Measurements from ENCODE around the gene MORN1. TPM values are rescaled to one million over a fixed set of nuclear protein-coding genes. Genes with fewer than 3 reads are reported as not detected.
"Not testable (repeated sequence)": the region's sequence is repeated elsewhere in the genome, so short reads cannot be mapped to it uniquely, and the experiment has no call there.

MORN1 gene
- total and polyA plus RNA-seq, 2 donors (not counting 3 experiments of a cell fraction or from before 2014, with no cell fraction given) = 4.3 to 6.4 TPM

DNA sequence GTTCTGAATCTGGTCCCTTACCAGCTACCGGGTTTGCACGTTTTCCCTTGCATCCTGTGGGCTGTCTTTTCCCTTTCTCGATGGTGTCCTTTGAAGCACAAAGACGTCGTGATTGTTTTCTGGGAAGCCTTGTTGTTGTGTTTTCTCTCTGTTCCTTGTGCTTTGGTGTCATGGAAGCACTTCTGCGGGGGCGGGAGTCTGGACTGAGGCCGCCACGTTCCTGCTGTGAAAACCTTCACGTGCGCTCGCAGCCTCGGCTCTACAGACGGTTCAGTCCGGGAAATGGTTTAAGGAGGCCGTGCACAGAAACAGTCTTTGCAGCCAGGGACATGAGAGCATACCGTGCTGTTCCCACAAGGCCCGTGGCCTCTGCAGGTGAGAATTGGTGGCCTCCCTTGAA, 94.7 kb downstream of the MORN1 start:
- H3K27ac ChIP-seq (ENCODE audit: insufficient read depth, low read depth, low read length) = no peak overlapping the region
- no peak overlapping the region for H3K4me3 ChIP-seq (replicated peaks in 1 of 3; ENCODE audit: insufficient read depth in 1 of 3, low read depth in 1 of 3, low read length in 3 of 3)
- intact Hi-C loops (cut with micrococcal nuclease) (no loop called here), dilution Hi-C loops (cut with MboI; ENCODE audit: extremely low pct_ligation_motif_present, low sequenced_read_pairs) (no loop called here)
- POLR2A ChIA-PET = no interaction called here
- no peaks in the 10 kb centered on the region for H3K36me3 ChIP-seq (ENCODE audit: control insufficient read depth in 2 of 2, extremely low read depth in 1 of 2, insufficient read depth in 2 of 2, low read length in 2 of 2)
- H3K9ac ChIP-seq (replicated peaks; ENCODE audit: extremely low read depth, insufficient read depth, low read length) = no peak overlapping the region
- H3K4me2 ChIP-seq (ENCODE audit: insufficient read depth, low read length) = no peak overlapping the region
- no peaks in the 10 kb centered on the region for H3K27me3 ChIP-seq (ENCODE audit: control insufficient read depth in 2 of 2, insufficient read depth in 2 of 2, low read length in 2 of 2)
- FAIRE-seq (no peak), DNase-seq (ENCODE audit: low read depth, low spot score) (no peak)
- BruUV-seq (replicated peaks) = no TSS peak
- no peaks in the 10 kb centered on the region for H3K9me3 ChIP-seq (replicated peaks; ENCODE audit: control insufficient read depth, insufficient read depth, low read length)
- peaks cover 38% of the 10 kb centered on the region for H3K4me1 ChIP-seq (ENCODE audit: control insufficient read depth, extremely low read depth, insufficient read depth, low read length)
- H3K9me1 ChIP-seq (replicated peaks; ENCODE audit: control insufficient read depth, extremely low read depth, insufficient read depth, low read length) = no peaks in the 10 kb centered on the region
- no peak overlapping the region for H2AFZ ChIP-seq (ENCODE audit: low read depth, low read length)
- H3K79me2 ChIP-seq (ENCODE audit: control insufficient read depth, insufficient read depth, low read length) = peaks cover 97% of the 10 kb centered on the region
- CTCF ChIA-PET = no interaction called here
- no peaks in the 10 kb centered on the region for H4K20me1 ChIP-seq (replicated peaks; ENCODE audit: control insufficient read depth, extremely low read depth, insufficient read depth, low read length)
- no peak for TF ChIP-seq EZH2 (IDR thresholded peaks at IDR 0.05; ENCODE audit: borderline replicate concordance, low read depth, low read length, severe bottlenecking)
- no peak for TF ChIP-seq FOS (IDR thresholded peaks at IDR 0.05; ENCODE audit: borderline replicate concordance, insufficient read depth, low read length)

DNA sequence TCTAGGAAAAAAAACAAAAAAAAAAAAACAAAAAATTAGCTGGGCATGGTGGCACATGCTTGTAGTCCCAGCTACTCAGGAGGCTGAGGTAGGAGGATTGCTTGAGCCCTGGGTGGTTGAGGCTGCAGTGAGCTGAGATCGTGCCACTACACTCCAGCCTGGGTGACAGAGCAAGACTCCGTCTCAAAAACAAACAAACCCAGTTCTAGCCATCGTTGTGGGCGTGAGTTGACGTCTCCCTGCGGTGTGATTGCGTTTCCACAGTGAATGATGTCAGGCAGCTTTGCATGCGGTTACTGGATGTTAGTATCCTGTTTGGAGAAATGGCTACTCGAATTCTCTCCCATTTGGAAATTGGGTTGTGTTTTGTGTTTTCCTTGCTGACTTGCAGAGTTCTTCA, 95.1 kb downstream of the MORN1 start:
- H3K4me2 ChIP-seq (ENCODE audit: insufficient read depth, low read length); DNase-seq (ENCODE audit: low read depth, low spot score); H3K27me3 ChIP-seq (ENCODE audit: control insufficient read depth in 2 of 2, insufficient read depth in 2 of 2, low read length in 2 of 2); POLR2A ChIA-PET; H3K36me3 ChIP-seq (ENCODE audit: control insufficient read depth in 2 of 2, extremely low read depth in 1 of 2, insufficient read depth in 2 of 2, low read length in 2 of 2); FAIRE-seq; H3K9me3 ChIP-seq (replicated peaks; ENCODE audit: control insufficient read depth, insufficient read depth, low read length); CTCF ChIA-PET; H3K9me1 ChIP-seq (replicated peaks; ENCODE audit: control insufficient read depth, extremely low read depth, insufficient read depth, low read length); H3K9ac ChIP-seq (replicated peaks; ENCODE audit: extremely low read depth, insufficient read depth, low read length); H4K20me1 ChIP-seq (replicated peaks; ENCODE audit: control insufficient read depth, extremely low read depth, insufficient read depth, low read length); H3K27ac ChIP-seq (ENCODE audit: insufficient read depth, low read depth, low read length); intact Hi-C loops (cut with micrococcal nuclease); BruUV-seq (replicated peaks); dilution Hi-C loops (cut with MboI; ENCODE audit: extremely low pct_ligation_motif_present, low sequenced_read_pairs); H3K4me3 ChIP-seq (replicated peaks in 1 of 3; ENCODE audit: insufficient read depth in 1 of 3, low read depth in 1 of 3, low read length in 3 of 3); H2AFZ ChIP-seq (ENCODE audit: low read depth, low read length): not testable (repeated sequence)
- Histone ChIP-seq H3K4me1 (ENCODE audit: control insufficient read depth, extremely low read depth, insufficient read depth, low read length) (peaks cover 37% of the 10 kb centered on the region), H3K79me2 (ENCODE audit: control insufficient read depth, insufficient read depth, low read length) (peaks cover 97% of the 10 kb centered on the region)
